Stimulated activated CD8-positive, alpha-beta memory T cell treated with anti-CD3 and anti-CD28 coated beads, Interleukin-4, amount 100 ng/mL, for 4 hours (primary cell): Measurements from ENCODE around the gene GASK1B.

Experiments used
- DNase-seq, 2 donors: peaks; one replicate each; pipeline ENCODE4 v3.0.0-alpha.2; 2020; ENCODE audit warnings: low read depth in 2 of 2, low spot score in 1 of 2

GASK1B gene

DNA sequence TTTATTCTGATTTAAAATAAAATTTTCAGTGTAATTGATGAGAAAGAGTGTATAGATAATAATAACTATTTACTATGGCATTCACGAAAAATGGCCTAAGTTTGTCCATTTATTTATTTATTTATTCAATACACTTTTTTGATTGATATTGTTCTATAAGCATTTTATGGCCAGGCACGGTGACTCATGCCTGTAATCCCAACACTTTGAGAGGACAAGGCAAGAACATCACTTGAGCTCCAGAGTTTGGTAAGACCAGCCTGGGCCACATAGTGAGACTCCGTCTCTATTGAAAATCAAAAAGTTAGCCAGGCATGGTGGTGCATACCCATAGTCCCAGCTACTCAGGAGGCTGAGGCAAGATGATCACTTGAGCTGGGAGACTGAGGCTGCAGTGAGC lies 25.7 kb downstream of the GASK1B start:
- DNase-seq: no peak

DNA sequence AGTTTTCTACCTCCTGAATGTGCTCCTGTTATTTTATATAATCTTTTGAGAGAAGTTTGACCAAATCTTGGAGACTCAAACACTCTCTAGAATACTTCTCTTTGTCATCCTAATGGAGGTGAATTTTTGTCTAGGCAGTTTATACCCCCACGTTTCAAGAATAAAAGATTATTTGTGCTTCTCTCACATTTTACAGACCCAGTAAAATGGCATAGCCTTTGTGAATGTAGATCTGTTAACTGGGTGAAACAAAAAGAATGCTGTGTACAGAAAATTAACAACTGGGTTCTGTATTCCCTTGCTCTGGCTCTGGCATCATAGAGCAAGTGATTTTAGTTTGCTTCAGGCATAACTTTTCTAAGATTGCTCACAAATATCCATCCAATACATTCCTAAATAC lies 26.1 kb downstream of the GASK1B start:
- DNase-seq: no peak

DNA sequence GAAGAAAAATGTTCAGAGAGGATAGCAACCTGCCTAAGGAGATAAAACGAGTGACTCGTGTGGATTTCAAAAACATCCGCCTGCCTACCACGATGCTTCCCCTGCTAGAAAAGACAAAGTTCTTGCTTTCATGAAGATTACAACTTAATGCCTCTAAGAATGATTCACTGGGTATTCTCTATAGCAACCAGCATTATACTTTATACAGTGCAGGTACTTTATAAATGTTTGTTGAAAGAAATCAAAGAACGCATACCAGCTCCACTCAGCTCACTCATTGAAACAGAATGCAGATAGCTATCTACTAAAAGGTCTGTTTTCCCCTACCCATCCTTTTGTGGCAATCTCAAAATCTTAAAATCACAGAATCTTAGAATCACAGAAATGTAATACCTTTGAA lies 33.7 kb downstream of the GASK1B start:
- DNase-seq: no peak

DNA sequence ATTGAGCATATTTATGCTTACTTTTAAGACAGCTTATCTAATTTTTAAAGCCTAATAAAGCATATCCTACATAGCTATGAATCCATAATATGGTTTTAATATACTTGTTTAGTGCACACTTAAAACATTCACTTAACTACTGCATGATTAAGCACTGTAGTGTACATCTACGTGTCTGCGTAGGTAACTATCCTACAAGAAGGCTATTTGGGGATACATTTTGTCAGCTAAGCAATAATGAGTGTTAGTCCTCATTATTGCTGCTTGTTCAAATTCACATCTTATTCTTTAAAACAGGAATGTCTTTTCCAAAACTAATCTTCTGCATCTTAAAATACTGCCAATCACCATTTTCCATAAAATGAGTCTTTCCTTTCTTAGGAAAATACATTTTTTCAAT lies 38.6 kb downstream of the GASK1B start:
- DNase-seq: no peak

DNA sequence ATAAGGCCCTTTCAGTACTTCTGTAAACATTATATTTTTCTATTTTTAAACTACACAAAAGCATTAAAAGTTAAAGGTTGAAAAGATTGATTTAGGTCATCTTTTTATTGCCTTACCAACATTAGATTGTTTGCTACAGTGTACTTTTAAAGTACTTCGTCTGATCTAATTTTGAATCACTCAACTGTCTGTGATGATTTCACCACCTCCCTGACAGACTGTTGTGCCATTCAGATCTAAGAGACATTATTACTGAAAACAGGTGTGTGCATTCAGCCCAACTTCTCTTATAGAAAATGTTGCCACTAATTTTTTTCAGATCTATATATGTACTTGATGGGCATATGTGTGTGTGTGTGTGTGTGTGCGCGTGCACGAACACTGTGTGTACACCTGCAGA lies 39.3 kb downstream of the GASK1B start:
- no peak for DNase-seq

DNA sequence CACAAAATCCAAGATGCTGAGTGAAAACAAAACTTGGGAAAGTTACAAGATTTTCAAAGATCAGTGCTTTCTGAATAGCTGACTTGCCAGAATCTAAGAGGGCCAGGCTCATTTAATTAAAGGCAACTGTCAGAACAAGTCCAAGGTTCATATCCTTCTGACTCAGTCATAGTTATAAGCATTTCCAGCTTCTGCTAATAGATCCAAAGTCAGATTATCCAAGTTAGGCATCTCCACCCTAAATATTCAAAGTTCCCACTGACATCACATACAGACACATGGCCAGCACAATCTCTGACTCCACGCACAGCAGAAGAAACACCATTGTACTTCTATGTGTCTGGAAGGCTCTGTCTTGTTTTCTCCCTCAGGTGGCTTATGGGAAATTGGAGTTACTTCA lies 41.8 kb downstream of the GASK1B start:
- DNase-seq: no peak

DNA sequence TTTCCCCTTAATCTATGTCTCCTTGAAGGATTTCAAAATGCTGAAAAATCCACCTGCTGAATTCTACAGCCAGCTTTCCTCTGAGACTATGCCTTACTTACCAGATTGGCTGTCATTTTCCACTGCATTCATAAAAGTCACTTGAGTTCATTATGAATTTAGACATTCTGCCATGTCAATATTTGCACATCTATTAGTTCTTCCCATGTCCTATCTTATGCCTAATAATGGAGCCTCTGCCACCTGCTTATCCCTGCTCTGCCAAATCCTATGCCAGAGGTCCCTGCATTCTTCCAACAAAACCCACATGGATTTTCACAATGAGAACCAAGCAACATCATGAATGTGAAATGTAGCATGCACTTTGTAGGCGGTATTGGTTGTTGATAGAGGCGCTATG lies 42.6 kb downstream of the GASK1B start:
- DNase-seq: no peak

DNA sequence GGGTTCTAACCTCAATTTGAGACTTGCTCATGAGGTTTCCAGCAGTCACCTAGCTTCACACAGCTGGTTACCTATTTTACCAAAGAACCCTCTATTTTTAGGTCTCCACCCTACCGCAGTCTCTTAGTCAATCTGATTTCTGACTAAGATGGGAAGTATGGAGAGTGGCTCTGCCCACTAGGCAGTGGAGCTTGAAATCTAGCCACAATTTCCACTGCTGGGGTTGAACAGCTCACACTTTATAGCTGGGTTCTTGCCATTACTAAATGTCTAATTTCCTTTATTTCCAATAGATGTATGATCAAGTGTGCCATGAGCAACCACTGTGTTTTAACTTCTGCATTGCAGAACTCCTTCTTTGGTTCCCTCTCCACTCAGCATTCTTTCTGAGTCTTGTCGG lies 43.1 kb downstream of the GASK1B start:
- no peak for DNase-seq

DNA sequence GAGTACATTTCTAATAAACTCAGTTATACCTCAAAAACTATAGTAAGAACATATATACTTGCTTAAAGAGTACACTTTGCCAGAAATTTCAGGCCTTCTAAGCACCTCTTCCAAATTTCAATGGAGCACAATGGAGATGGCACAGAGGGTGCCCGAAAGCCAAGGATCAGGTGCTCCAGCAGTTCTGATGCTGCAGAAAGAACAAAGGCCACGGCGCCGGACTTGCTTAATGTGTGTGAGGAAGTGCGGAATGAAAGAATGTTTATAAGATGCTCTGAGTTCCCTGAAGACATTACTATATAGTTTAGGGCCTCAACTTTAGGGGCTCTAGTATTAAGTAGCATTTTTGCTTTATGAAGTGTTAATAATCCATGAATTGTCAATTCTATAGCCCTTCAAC lies 44.3 kb downstream of the GASK1B start:
- no peak for DNase-seq

DNA sequence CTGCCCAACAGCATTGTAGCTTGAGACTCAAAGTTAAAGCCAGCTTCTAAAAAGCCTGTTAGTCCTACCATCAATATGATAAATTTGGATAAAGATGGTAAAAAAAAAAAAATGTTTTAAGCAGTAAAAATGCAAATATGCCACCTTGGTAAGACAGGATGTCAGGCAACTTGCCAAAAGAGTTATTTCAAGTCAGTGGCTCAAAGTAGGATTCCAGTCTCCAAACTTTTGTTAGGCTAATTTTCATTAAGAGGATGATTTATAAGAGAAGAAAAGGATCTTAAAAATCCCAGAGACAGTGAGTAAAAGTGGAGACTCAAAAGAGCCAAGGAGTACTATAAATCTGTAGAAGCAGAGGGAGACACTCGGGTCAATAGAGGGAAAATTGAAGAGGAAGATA lies 47.5 kb downstream of the GASK1B start:
- no peak for DNase-seq
